Right lobe of liver (tissue), 6 donors: Measurements from ENCODE around the gene MYEOV. TPM values are rescaled to one million over a fixed set of nuclear protein-coding genes. Genes with fewer than 3 reads are reported as not detected.

Experiments used
- ATAC-seq, 4 donors: fragments of 200-7000 bp; cut with Tn5 transposase; one replicate each; pipeline ENCODE4 v1.9.1; 2020; ENCODE audit warnings: mild to moderate bottlenecking in 4 of 4, moderate library complexity in 4 of 4
- DNase-seq, 3 donors: peaks; one replicate each; pipeline ENCODE4 v3.0.0-alpha.2; 2020
- H3K27ac ChIP-seq, 3 donors: fragments of 200-600 bp; one replicate each; pipeline ENCODE4 v1.8.0; 2022
- H3K27me3 ChIP-seq, 2 donors: fragments of 200-600 bp; one replicate each; pipeline ENCODE4 v1.8.0; 2022
- H3K36me3 ChIP-seq, 4 donors: fragments of 200-600 bp; sonication (generic) in 1 of 4; one replicate each; pipeline versions ENCODE4 v1.5.1 to v1.8.0; 2017 to 2022; ENCODE audit warnings: control low read depth in 1 of 4
- H3K4me1 ChIP-seq, 4 donors: fragments of 200-600 bp; sonication (generic) in 1 of 4; one replicate each; pipeline versions ENCODE4 v1.5.1 to v1.8.0; 2017 to 2022; ENCODE audit warnings: control low read depth in 1 of 4
- H3K4me3 ChIP-seq, 3 donors: fragments of 200-600 bp; one replicate each; pipeline ENCODE4 v1.8.0; 2022
- H3K9me3 ChIP-seq, 4 donors: fragments of 200-600 bp; sonication (generic) in 1 of 4; one replicate each; pipeline versions ENCODE4 v1.5.1 to v1.8.0; 2017 to 2022; ENCODE audit warnings: control low read depth in 1 of 4
- POLR2A ChIP-seq: fragments of 450-650 bp; IDR thresholded peaks from one replicate; pipeline ENCODE4 v1.6.1; 2017; ENCODE audit warnings: antibody characterized with exemption, mild to moderate bottlenecking
- WGBS: methylation state at CpG from one replicate; pipeline ENCODE4 v1.1.6; 2018; ENCODE audit warnings: low coverage, low lambda C conversion rate; ENCODE audit not compliant: insufficient coverage; ENCODE audit errors: missing lambda C conversion rate; 5-methylcytosine and 5-hydroxymethylcytosine counted together
- intact Hi-C, 2 donors: fragments of 100-400 bp; cut with DNase I; formaldehyde crosslinking; loops; one replicate each; pipeline versions ENCODE4 v1.11.2 to v1.14.1; 2022
- total RNA-seq, 6 experiments: library from RNA; depleted of rRNA in 2 of 6; stranded (reverse); fragments of >200 nt in 2 of 6; fragmentation: NEBNext Ultra II Directional in 3 of 6; extraction: Animal tissue kit (Norgen Biotek cat#: 25700) in 3 of 6; gene quantifications; one replicate each; pipeline versions ENCODE4 v1.1.0 to v1.2.4, GENCODE V29; 2016 to 2023
- TF ChIP-seq, protein P1 (sequence below), 4 donors: fragments of 200-600 bp in 3 of 4; fragments of 450-650 bp in 1 of 4; IDR thresholded peaks; one replicate each; pipeline versions ENCODE4 v1.5.1 to v1.8.0; 2016 to 2022; ENCODE audit warnings: antibody characterized with exemption in 4 of 4, mild to moderate bottlenecking in 2 of 4
- donor health status: DM: no; HTN: yes; CAD: no.
- donor health status: DM: no; HTN: no; CAD: no.
- donor health status: DM: no; HTN: no; CAD: no.
- donor health status: DM: no; HTN: yes; CAD: no.
- donor health status: DM: no; HTN: yes; CAD: no.

Gene MYEOV
- total RNA-seq, 6 experiments from 2014 or later, result 0.25 to 1.2 (median 0.70) TPM; not detected in 2

- Histone ChIP-seq H3K27me3 (no peaks in the 10 kb centered on the region), H3K9me3 (no peaks in the 10 kb centered on the region), H3K36me3 (no peaks in the 10 kb centered on the region), H3K4me1 (no peaks in the 10 kb centered on the region), H3K4me3 (no peak overlapping the region), H3K27ac (no peak overlapping the region)
- no peak for TF ChIP-seq POLR2A
- TF ChIP-seq, protein P1, sequence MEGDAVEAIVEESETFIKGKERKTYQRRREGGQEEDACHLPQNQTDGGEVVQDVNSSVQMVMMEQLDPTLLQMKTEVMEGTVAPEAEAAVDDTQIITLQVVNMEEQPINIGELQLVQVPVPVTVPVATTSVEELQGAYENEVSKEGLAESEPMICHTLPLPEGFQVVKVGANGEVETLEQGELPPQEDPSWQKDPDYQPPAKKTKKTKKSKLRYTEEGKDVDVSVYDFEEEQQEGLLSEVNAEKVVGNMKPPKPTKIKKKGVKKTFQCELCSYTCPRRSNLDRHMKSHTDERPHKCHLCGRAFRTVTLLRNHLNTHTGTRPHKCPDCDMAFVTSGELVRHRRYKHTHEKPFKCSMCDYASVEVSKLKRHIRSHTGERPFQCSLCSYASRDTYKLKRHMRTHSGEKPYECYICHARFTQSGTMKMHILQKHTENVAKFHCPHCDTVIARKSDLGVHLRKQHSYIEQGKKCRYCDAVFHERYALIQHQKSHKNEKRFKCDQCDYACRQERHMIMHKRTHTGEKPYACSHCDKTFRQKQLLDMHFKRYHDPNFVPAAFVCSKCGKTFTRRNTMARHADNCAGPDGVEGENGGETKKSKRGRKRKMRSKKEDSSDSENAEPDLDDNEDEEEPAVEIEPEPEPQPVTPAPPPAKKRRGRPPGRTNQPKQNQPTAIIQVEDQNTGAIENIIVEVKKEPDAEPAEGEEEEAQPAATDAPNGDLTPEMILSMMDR (IDR thresholded peaks at IDR 0.05), result no peak
- intact Hi-C loops, result no loop called here
- 42% methylated on average over 2 of the region's 2 CpGs for WGBS
- DNase-seq, result no peak
- no peak for ATAC-seq
Observed at GRCh38 chr11:69259096-69259495, 34.9 kb upstream of the MYEOV start.

- TF ChIP-seq POLR2A, result no peak
- TF ChIP-seq, protein P1 (IDR thresholded peaks at IDR 0.05), result no peak
- no peak for DNase-seq
- ATAC-seq, result no peak
- Histone ChIP-seq H3K4me1 (no peaks in the 10 kb centered on the region), H3K36me3 (no peaks in the 10 kb centered on the region), H3K27me3 (no peaks in the 10 kb centered on the region), H3K27ac (no peak overlapping the region), H3K9me3 (no peaks in the 10 kb centered on the region), H3K4me3 (no peak overlapping the region)
- intact Hi-C loops, result no loop called here
Observed at GRCh38 chr11:69260622-69261021, 33.3 kb upstream of the MYEOV start.

DNA sequence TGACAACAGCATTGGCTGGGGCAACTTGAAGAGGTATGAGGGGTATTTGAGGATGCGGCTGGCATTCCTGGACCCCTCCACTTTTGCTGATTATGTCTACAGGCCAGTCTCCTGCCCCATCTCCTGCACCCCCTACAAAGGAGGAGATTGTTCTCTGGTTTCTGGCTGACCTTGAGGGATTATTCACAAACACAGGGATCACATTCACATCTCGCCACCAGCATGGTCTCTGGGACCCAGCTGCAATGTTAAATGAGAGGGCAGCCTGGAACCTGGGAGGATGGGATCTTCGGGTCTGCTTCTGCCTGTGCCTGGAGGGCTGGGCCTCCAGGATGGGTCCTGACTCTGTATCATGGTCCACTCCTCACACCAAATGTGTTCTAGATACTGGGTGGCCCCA is 32.8 kb upstream of the MYEOV start:
- 100% methylated on average over 1 of the region's 3 CpGs for WGBS
- Histone ChIP-seq H3K4me3 (no peak overlapping the region), H3K9me3 (no peaks in the 10 kb centered on the region), H3K36me3 (no peaks in the 10 kb centered on the region), H3K4me1 (no peaks in the 10 kb centered on the region), H3K27me3 (no peaks in the 10 kb centered on the region), H3K27ac (no peak overlapping the region)
- intact Hi-C loops, result no loop called here
- no peak for ATAC-seq
- no peak for TF ChIP-seq POLR2A
- TF ChIP-seq, protein P1 (IDR thresholded peaks at IDR 0.05), result no peak
- DNase-seq, result no peak

GRCh38 chr11:69262918-69263735 is 30.8 kb upstream of the MYEOV start:
- no peaks in the 10 kb centered on the region for H3K4me1 ChIP-seq
- intact Hi-C loops, result no loop called here
- H3K27ac ChIP-seq, result no peak overlapping the region
- TF ChIP-seq, protein P1 (IDR thresholded peaks at IDR 0.05), result no peak
- no peak for TF ChIP-seq POLR2A
- 62% methylated on average over 6 of the region's 8 CpGs for WGBS
- no peak overlapping the region for H3K4me3 ChIP-seq
- DNase-seq, result no peak
- H3K36me3 ChIP-seq, result no peaks in the 10 kb centered on the region
- H3K9me3 ChIP-seq, result no peaks in the 10 kb centered on the region
- no peak for ATAC-seq
- no peaks in the 10 kb centered on the region for H3K27me3 ChIP-seq
